ENCODE data around the gene ADIRF. TPM values are rescaled to one million over a fixed set of nuclear protein-coding genes. Genes with fewer than 3 reads are reported as not detected.

Gene ADIRF
- total RNA-seq, 1 donor: 11.9 TPM

DNA sequence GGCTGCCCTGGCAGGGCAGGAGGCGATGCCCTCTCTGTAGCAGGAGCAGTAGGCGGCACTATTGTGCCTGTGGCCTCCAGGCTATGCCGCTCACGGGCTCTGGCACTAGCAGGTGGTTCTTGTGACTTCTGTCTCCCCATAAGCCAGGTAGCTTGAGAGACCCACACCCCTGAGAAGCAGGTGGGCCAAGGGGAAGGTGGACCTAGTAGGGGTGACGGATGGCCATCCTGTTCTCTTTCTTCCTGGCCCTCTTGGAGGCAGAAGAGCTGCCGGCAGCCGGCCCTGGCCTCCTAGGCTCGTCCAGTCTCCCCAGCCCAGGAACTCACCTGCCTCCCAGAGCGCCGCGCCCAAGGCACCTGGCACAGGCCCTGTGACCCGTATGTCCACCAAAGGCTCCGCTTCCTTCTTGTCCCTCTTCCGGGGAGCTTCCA lies 26.3 kb upstream of the ADIRF start:
- Histone ChIP-seq H3K4me1 (ENCODE audit: insufficient read depth, low read length) (peaks cover 2% of the 10 kb centered on the region), H3K9me3 (ENCODE audit: low read depth, low read length) (no peaks in the 10 kb centered on the region), H3K27ac (ENCODE audit: low read depth, low read length) (no peak overlapping the region), H3K36me3 (ENCODE audit: insufficient read depth, low read length) (no peaks in the 10 kb centered on the region), H4K20me1 (ENCODE audit: insufficient read depth, low read length) (no peaks in the 10 kb centered on the region), H3K79me2 (ENCODE audit: insufficient read depth, low read length) (no peaks in the 10 kb centered on the region), H3K27me3 (ENCODE audit: insufficient read depth, low read length) (peaks cover 2% of the 10 kb centered on the region), H3K4me2 (ENCODE audit: insufficient read depth, low read length) (peak overlapping the region; percentile 4), H2AFZ (ENCODE audit: low read length) (no peak overlapping the region), H3K4me3 (ENCODE audit: insufficient read depth, low read length) (no peak overlapping the region)
- TF ChIP-seq, protein P1, sequence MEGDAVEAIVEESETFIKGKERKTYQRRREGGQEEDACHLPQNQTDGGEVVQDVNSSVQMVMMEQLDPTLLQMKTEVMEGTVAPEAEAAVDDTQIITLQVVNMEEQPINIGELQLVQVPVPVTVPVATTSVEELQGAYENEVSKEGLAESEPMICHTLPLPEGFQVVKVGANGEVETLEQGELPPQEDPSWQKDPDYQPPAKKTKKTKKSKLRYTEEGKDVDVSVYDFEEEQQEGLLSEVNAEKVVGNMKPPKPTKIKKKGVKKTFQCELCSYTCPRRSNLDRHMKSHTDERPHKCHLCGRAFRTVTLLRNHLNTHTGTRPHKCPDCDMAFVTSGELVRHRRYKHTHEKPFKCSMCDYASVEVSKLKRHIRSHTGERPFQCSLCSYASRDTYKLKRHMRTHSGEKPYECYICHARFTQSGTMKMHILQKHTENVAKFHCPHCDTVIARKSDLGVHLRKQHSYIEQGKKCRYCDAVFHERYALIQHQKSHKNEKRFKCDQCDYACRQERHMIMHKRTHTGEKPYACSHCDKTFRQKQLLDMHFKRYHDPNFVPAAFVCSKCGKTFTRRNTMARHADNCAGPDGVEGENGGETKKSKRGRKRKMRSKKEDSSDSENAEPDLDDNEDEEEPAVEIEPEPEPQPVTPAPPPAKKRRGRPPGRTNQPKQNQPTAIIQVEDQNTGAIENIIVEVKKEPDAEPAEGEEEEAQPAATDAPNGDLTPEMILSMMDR (IDR thresholded peaks at IDR 0.05; ENCODE audit: extremely low read depth, low read depth, low read length): no peak
- peak; percentile 29 for DNase-seq (ENCODE audit: insufficient read length, low spot score, missing footprints)

DNA sequence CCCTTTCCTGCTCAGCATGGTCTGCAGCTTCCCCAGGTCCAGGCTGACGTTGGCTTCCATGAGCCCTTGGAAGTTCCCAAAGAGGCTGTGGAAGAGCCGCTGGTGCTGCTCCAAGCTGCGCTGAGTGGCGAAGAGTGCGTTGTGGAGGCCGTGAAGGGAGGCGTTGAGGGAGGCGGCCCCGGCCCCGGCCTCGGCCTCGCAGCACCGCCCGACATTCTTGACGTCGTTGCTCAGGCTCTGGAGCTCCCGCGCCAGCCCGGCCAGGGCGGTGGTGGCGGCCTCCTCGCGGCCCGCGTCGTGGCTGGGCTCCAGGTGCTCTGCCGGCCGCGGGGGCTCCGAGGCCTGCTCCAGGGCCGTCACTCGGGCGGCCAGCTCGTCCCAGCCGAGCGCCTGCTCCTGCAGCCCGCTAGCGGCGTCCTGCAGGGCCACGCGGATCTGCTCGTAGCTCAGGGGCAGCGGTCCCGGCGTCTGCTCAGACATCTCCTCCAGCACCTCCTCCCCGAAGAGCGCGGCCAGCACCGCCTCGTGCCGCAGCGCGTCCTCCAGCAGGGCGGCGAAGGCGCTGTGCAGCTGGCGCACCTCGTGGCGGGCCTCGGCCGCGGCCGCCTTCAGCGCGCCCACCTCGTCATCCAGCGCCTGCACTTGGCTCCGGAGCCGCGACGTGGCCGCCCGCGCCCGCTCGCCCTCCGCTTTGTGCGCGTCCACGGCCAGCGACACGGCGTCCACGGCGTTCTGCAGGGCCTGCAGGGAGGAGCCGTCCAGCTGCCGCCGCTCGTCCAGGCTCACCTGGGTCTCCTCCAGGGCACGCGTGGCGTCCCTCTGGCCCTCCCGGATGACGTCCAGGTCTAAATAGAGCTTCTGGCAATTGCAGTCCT lies 25.6 kb upstream of the ADIRF start:
- Histone ChIP-seq H3K4me3 (ENCODE audit: insufficient read depth, low read length) (no peak overlapping the region), H2AFZ (ENCODE audit: low read length) (peak overlapping the region; percentile 41), H3K27me3 (ENCODE audit: insufficient read depth, low read length) (peaks cover 4% of the 10 kb centered on the region), H4K20me1 (ENCODE audit: insufficient read depth, low read length) (no peaks in the 10 kb centered on the region), H3K9me3 (ENCODE audit: low read depth, low read length) (no peaks in the 10 kb centered on the region), H3K27ac (ENCODE audit: low read depth, low read length) (no peak overlapping the region), H3K4me2 (ENCODE audit: insufficient read depth, low read length) (peak overlapping the region; percentile 4), H3K36me3 (ENCODE audit: insufficient read depth, low read length) (no peaks in the 10 kb centered on the region), H3K79me2 (ENCODE audit: insufficient read depth, low read length) (no peaks in the 10 kb centered on the region), H3K4me1 (ENCODE audit: insufficient read depth, low read length) (no peaks in the 10 kb centered on the region)
- DNase-seq (ENCODE audit: insufficient read length, low spot score, missing footprints): peak; percentile 65
- TF ChIP-seq, protein P1 (IDR thresholded peaks at IDR 0.05; ENCODE audit: extremely low read depth, low read depth, low read length): no peak

DNA sequence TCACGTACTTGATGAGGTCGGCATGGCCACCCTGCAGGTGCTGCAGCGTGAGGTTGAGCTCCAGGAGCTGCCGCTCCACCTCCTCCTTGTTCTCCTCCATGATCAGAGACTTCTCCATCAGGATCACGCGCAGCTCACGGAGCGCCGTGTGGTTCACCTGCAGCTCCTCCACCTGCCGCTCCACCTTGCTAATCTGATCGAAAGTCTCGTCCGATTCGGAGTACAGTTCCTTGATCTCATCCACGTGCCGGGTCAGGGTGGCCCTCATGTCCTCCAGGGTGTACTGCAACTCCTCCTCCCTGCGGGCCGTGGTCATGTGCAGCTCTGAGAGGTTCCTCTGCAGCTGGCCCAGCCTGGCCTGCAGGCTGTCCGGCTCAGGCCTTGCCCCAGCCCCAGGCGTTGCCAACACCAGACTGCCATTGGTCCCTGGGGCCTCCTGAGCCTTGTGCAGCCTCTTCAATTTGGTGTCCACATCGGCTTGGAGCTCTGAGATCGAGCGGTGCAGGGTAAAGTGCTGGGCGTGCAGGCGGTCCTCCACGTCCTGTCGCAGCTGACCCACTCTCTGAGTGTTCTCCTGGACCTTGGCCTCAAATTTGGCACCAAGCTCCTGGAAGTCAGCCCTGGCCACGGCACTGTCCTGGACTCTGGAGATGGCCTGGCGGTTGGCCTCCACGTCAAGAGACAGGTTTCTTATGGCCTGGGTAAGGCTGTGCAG lies 24.8 kb upstream of the ADIRF start:
- Histone ChIP-seq H3K4me3 (ENCODE audit: insufficient read depth, low read length) (no peak overlapping the region), H2AFZ (ENCODE audit: low read length) (no peak overlapping the region), H3K4me2 (ENCODE audit: insufficient read depth, low read length) (no peak overlapping the region), H3K9me3 (ENCODE audit: low read depth, low read length) (no peaks in the 10 kb centered on the region), H3K27me3 (ENCODE audit: insufficient read depth, low read length) (peaks cover 5% of the 10 kb centered on the region), H4K20me1 (ENCODE audit: insufficient read depth, low read length) (no peaks in the 10 kb centered on the region), H3K36me3 (ENCODE audit: insufficient read depth, low read length) (no peaks in the 10 kb centered on the region), H3K27ac (ENCODE audit: low read depth, low read length) (no peak overlapping the region), H3K4me1 (ENCODE audit: insufficient read depth, low read length) (no peaks in the 10 kb centered on the region), H3K79me2 (ENCODE audit: insufficient read depth, low read length) (no peaks in the 10 kb centered on the region)
- TF ChIP-seq, protein P1 (IDR thresholded peaks at IDR 0.05; ENCODE audit: extremely low read depth, low read depth, low read length): no peak
- DNase-seq (ENCODE audit: insufficient read length, low spot score, missing footprints): peak; percentile 19

DNA sequence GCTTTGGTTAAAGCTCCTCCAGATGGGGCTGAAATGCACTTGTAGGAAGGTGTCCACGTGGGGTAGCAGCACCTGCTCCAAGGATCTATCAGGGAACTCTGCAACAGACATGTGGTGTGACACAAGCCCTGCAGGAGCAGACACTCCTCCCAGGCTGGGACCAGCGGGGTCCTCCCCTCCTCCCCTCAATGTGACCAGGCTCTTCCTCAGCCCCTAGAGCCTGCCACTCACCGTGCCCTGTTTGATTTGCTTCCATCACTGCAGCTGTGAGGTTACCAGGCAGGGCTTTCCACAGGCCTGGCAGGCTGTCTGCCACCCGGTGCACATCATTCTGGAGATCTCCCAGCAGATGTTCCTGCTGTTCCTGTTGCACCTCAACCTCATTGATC lies 24.3 kb upstream of the ADIRF start:
- Histone ChIP-seq H2AFZ (ENCODE audit: low read length) (no peak overlapping the region), H3K4me2 (ENCODE audit: insufficient read depth, low read length) (no peak overlapping the region), H3K9me3 (ENCODE audit: low read depth, low read length) (no peaks in the 10 kb centered on the region), H3K4me3 (ENCODE audit: insufficient read depth, low read length) (no peak overlapping the region), H3K36me3 (ENCODE audit: insufficient read depth, low read length) (no peaks in the 10 kb centered on the region), H3K79me2 (ENCODE audit: insufficient read depth, low read length) (no peaks in the 10 kb centered on the region), H3K4me1 (ENCODE audit: insufficient read depth, low read length) (no peaks in the 10 kb centered on the region), H4K20me1 (ENCODE audit: insufficient read depth, low read length) (no peaks in the 10 kb centered on the region), H3K27me3 (ENCODE audit: insufficient read depth, low read length) (peaks cover 5% of the 10 kb centered on the region), H3K27ac (ENCODE audit: low read depth, low read length) (no peak overlapping the region)
- DNase-seq (ENCODE audit: insufficient read length, low spot score, missing footprints): peak; percentile 64
- TF ChIP-seq, protein P1 (IDR thresholded peaks at IDR 0.05; ENCODE audit: extremely low read depth, low read depth, low read length): no peak

Data from osteoblast (primary cell).